Testis (tissue), 3 donors: ENCODE data around the gene ELMO2. TPM values are rescaled to one million over a fixed set of nuclear protein-coding genes. Genes with fewer than 3 reads are reported as not detected.
A peak's percentile ranks its signal among the peaks of the same experiment; 100 is the strongest.

Source experiments
- DNase-seq: peaks from one replicate; pipeline ENCODE4 v3.0.0-alpha.2; 2019
- H3K27ac ChIP-seq, 2 donors: fragments of 200-600 bp; sonication (generic); one replicate each; pipeline ENCODE4 v1.5.1; 2019
- H3K27me3 ChIP-seq: fragments of 200-600 bp; sonication (generic); one replicate; pipeline ENCODE4 v1.5.1; 2019
- H3K36me3 ChIP-seq: fragments of 200-600 bp; sonication (generic); one replicate; pipeline ENCODE4 v1.5.1; 2017; ENCODE audit warnings: low read depth; ENCODE audit errors: missing control alignments
- H3K4me1 ChIP-seq: fragments of 200-600 bp; sonication (generic); one replicate; pipeline ENCODE4 v1.5.1; 2019
- H3K4me3 ChIP-seq, 2 donors: fragments of 200-600 bp; sonication (generic); one replicate each; pipeline ENCODE4 v1.5.1; 2017 to 2019
- H3K9me3 ChIP-seq: fragments of 200-600 bp; sonication (generic); one replicate; pipeline ENCODE4 v1.5.1; 2017
- POLR2A ChIP-seq: fragments of 450-650 bp; IDR thresholded peaks from one replicate; pipeline ENCODE4 v1.6.1; 2017; ENCODE audit warnings: antibody characterized with exemption, mild to moderate bottlenecking, moderate library complexity
- WGBS, 2 donors: methylation state at CpG; one replicate each; pipeline ENCODE4 v1.1.5; 2018; 5-methylcytosine and 5-hydroxymethylcytosine counted together
- intact Hi-C: fragments of 100-400 bp; cut with DNase I; formaldehyde crosslinking; loops from one replicate; pipeline ENCODE4 v1.15.1; 2023; ENCODE audit warnings: low total_unique reads
- polyA plus RNA-seq: library from polyadenylated mRNA; stranded (reverse); fragments of 350-450 nt; fragmentation: Illumina TruSeq; extraction: RNeasy Lipid Tissue Mini Kit (QIAGEN cat#74804); gene quantifications from one replicate; pipeline ENCODE4 v1.2.3, GENCODE V29; 2014; ENCODE audit warnings: low read depth, low replicate concordance; ENCODE audit not compliant: insufficient read depth
- total RNA-seq, 2 donors: library from RNA; depleted of rRNA; stranded (reverse); fragments of >200 nt; gene quantifications; one replicate each; pipeline ENCODE4 v1.2.3, GENCODE V29; 2016
- TF ChIP-seq, protein P1 (sequence below), 3 experiments: fragments of 450-650 bp in 2 of 3; fragments of 200-600 bp in 1 of 3; sonication (generic) in 1 of 3; IDR thresholded peaks; one replicate each; pipeline ENCODE4 v1.5.1; 2016 to 2019; ENCODE audit warnings: antibody characterized with exemption in 3 of 3, mild to moderate bottlenecking in 2 of 3, moderate library complexity in 1 of 3

Gene ELMO2
- total and polyA plus RNA-seq, 3 donors from 2014 or later: 78.8 to 128 (median 120) TPM

DNA sequence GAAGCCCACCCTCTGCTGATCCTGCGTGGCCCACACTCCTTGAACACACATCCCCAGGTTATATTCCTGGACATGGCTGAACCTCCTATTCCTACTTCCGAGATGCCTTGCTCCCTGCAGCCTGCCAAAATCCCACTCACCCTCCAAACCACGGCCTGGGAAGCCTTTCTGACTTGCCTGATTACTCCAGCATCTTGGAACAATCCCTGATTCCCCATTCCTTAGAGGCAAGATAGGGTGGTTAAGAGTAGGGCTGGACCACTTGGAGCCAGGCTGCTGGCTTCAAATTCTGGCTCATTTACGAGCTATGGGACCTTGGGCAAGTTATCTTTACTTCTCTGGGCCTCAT is 52.2 kb downstream of the ELMO2 start:
- Histone ChIP-seq H3K27me3 (no peaks in the 10 kb centered on the region), H3K4me3 (no peak overlapping the region), H3K9me3 (no peaks in the 10 kb centered on the region), H3K36me3 (no peaks in the 10 kb centered on the region), H3K4me1 (peaks cover 45% of the 10 kb centered on the region), H3K27ac (no peak overlapping the region)
- TF ChIP-seq POLR2A: no peak
- TF ChIP-seq, protein P1, sequence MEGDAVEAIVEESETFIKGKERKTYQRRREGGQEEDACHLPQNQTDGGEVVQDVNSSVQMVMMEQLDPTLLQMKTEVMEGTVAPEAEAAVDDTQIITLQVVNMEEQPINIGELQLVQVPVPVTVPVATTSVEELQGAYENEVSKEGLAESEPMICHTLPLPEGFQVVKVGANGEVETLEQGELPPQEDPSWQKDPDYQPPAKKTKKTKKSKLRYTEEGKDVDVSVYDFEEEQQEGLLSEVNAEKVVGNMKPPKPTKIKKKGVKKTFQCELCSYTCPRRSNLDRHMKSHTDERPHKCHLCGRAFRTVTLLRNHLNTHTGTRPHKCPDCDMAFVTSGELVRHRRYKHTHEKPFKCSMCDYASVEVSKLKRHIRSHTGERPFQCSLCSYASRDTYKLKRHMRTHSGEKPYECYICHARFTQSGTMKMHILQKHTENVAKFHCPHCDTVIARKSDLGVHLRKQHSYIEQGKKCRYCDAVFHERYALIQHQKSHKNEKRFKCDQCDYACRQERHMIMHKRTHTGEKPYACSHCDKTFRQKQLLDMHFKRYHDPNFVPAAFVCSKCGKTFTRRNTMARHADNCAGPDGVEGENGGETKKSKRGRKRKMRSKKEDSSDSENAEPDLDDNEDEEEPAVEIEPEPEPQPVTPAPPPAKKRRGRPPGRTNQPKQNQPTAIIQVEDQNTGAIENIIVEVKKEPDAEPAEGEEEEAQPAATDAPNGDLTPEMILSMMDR (IDR thresholded peaks at IDR 0.05): no peak
- intact Hi-C loops: no loop called here
- DNase-seq: no peak
- WGBS, 2 donors: 78 to 88% methylated on average over 4 of the region's 4 CpGs

GRCh38 chr20:46353500-46354206 is 52.8 kb downstream of the ELMO2 start:
- no peak overlapping the region for H3K27ac ChIP-seq
- no peaks in the 10 kb centered on the region for H3K36me3 ChIP-seq
- TF ChIP-seq POLR2A: no peak
- TF ChIP-seq, protein P1 (IDR thresholded peaks at IDR 0.05): no peak
- no peaks in the 10 kb centered on the region for H3K9me3 ChIP-seq
- intact Hi-C loops: no loop called here
- H3K4me3 ChIP-seq: no peak overlapping the region
- DNase-seq: no peak
- no peaks in the 10 kb centered on the region for H3K27me3 ChIP-seq
- peaks cover 43% of the 10 kb centered on the region for H3K4me1 ChIP-seq
- 86 to 90% methylated on average over 14 of the region's 14 CpGs for WGBS, 2 donors

DNA sequence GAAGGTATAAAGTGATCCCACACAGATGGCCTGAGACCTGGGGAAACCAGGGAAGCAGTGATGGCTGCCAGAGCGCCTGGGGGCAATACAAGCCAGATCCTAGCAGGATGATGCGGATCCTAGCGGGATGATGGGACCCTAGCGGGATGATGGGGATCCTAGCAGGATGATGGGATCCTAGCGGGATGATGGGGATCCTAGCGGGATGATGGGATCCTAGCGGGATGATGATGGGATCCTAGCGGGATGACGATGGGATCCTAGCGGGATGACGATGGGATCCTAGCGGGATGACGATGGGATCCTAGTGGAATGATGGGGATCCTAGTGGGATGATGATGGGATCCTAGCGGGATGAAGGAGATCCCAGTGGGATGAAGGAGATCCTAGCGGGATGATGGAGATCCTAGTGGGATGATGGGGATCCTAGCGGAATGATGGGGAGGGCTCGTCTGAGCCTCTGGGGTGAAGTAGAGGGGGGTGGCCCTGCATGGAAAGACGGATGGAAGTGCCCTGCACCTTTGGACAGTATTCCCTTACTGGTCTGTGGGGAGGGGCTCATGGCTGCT is 54.0 kb downstream of the ELMO2 start:
- 86 to 87% methylated on average over 18 of the region's 18 CpGs for WGBS, 2 donors
- Histone ChIP-seq H3K4me1 (peaks cover 48% of the 10 kb centered on the region), H3K9me3 (no peaks in the 10 kb centered on the region), H3K27ac (no peak overlapping the region), H3K36me3 (no peaks in the 10 kb centered on the region), H3K4me3 (no peak overlapping the region), H3K27me3 (no peaks in the 10 kb centered on the region)
- DNase-seq: no peak
- intact Hi-C loops: no loop called here
- TF ChIP-seq POLR2A: no peak

DNA sequence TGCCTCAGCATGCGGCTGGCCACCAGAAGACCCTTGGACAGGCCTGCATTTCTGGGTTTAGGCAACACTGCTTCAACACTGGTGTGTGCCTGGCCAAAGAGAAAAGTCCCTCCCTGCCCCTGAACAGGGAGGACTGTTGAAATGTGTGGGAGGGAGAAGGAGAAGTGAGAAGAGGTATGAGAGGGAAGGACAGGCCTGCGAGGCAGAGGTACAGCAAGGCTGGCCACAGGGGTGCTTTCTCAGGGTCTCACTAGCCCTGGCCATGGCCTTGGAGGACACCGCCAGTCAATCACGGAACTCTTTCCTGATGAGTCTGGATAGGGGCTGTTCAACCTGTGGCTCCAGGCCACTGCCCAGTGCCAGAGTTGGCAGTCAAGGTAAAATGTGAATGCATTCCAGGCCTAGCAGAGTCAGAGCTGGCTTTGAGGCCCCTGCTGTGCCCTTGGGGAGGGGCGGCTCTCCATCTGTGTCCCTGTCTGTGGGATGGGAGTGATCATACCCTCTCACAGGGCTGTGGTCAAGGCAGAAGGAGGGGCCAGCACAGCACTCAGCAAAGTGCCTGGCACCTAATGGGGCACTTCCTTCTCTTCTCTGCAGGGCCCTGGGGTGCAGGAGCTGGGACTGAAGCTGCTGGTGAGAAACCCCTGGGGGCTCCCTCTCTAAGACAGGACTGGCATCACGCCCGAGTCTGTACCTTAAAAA is 54.9 kb downstream of the ELMO2 start:
- H3K4me3 ChIP-seq: no peak overlapping the region
- TF ChIP-seq, protein P1 (IDR thresholded peaks at IDR 0.05): no peak
- TF ChIP-seq POLR2A: no peak
- H3K27ac ChIP-seq: peak overlapping the region in 1 of 2 donors; percentile 19
- no peaks in the 10 kb centered on the region for H3K36me3 ChIP-seq
- no peak for DNase-seq
- intact Hi-C loops: no loop called here
- no peaks in the 10 kb centered on the region for H3K9me3 ChIP-seq
- no peaks in the 10 kb centered on the region for H3K27me3 ChIP-seq
- 65 to 68% methylated on average over 2 to 7 of the region's 7 CpGs for WGBS, 2 donors
- peaks cover 39% of the 10 kb centered on the region for H3K4me1 ChIP-seq

DNA sequence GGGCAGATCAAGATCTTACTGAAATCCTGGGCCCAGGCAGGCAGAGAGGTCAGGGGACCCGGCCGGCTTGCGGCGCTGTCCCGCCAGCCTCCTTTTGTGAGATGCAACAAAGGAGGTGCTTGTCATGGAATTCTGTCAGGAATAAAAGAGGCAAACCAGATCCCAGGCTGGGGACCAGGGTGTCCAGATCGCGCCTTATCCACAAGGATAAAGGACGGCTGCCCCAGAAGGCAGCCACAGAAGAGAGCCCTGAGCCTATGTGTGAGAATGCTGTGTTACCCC is 55.5 kb downstream of the ELMO2 start:
- TF ChIP-seq, protein P1 (IDR thresholded peaks at IDR 0.05): no peak
- TF ChIP-seq POLR2A: no peak
- H3K4me1 ChIP-seq: peaks cover 33% of the 10 kb centered on the region
- DNase-seq: no peak
- intact Hi-C loops: no loop called here
- no peak overlapping the region for H3K4me3 ChIP-seq
- peak overlapping the region in 1 of 2 donors; percentile 76 for H3K27ac ChIP-seq
- H3K36me3 ChIP-seq: no peaks in the 10 kb centered on the region
- no peaks in the 10 kb centered on the region for H3K9me3 ChIP-seq
- WGBS, 2 donors: 73 to 74% methylated on average over 6 to 8 of the region's 8 CpGs
- H3K27me3 ChIP-seq: no peaks in the 10 kb centered on the region
